Breast epithelium (tissue), 4 donors: ENCODE data around the gene INTS14. TPM values are rescaled to one million over a fixed set of nuclear protein-coding genes. Genes with fewer than 3 reads are reported as not detected.
"Not testable (repeated sequence)": the region's sequence is repeated elsewhere in the genome, so short reads cannot be mapped to it uniquely, and the experiment has no call there.

ENCODE experiments used
- DNase-seq, 2 donors: peaks; one replicate each; pipeline ENCODE4 v3.0.0-alpha.2; 2019; ENCODE audit warnings: low spot score in 2 of 2
- H3K27ac ChIP-seq, 2 donors: fragments of 200-600 bp; sonication (generic) in 1 of 2; one replicate each; pipeline ENCODE4 v1.5.1; 2016 to 2019; ENCODE audit warnings: mild to moderate bottlenecking in 1 of 2
- H3K27me3 ChIP-seq, 2 donors: fragments of 200-600 bp; sonication (generic) in 1 of 2; one replicate each; pipeline versions ENCODE4 v1.5.1 to v1.6.0; 2017 to 2019; ENCODE audit warnings: control low read depth in 1 of 2, mild to moderate bottlenecking in 1 of 2
- H3K36me3 ChIP-seq: fragments of 200-600 bp; one replicate; pipeline ENCODE4 v1.5.1; 2019
- H3K4me1 ChIP-seq, 2 donors: fragments of 200-600 bp; sonication (generic); one replicate each; pipeline ENCODE4 v1.5.1; 2016 to 2019; ENCODE audit warnings: control low read depth in 1 of 2
- H3K4me3 ChIP-seq, 3 donors: fragments of 200-600 bp; sonication (generic); 1 replicate in 2 of 3; 2 replicates in 1 of 3; pipeline ENCODE4 v1.5.1; 2016 to 2019; ENCODE audit warnings: mild to moderate bottlenecking in 3 of 3, moderate library complexity in 2 of 3
- H3K9me3 ChIP-seq, 2 donors: fragments of 200-600 bp; sonication (generic) in 1 of 2; one replicate each; pipeline ENCODE4 v1.5.1; 2016 to 2019; ENCODE audit warnings: control low read depth in 1 of 2
- POLR2A ChIP-seq: fragments of 450-650 bp; IDR thresholded peaks from one replicate; pipeline ENCODE4 v1.6.1; 2016; ENCODE audit warnings: antibody characterized with exemption, mild to moderate bottlenecking, moderate library complexity
- POLR2AphosphoS5 ChIP-seq, 3 donors: sonication (generic); formaldehyde crosslinking; IDR thresholded peaks; one replicate each; pipeline ENCODE4 v1.6.1; 2017; ENCODE audit warnings: antibody characterized with exemption in 3 of 3
- intact Hi-C: fragments of 100-400 bp; cut with DNase I; formaldehyde crosslinking; loops from one replicate; pipeline ENCODE4 v1.15.1; 2023; ENCODE audit warnings: low total_unique reads
- total RNA-seq, 3 donors: library from RNA; depleted of rRNA; stranded (reverse); fragments of >200 nt; gene quantifications; one replicate each; pipeline ENCODE4 v1.1.0, GENCODE V29; 2016
- TF ChIP-seq, protein P1 (sequence below), 3 donors: fragments of 450-650 bp; IDR thresholded peaks; one replicate each; pipeline ENCODE4 v1.5.1; 2016 to 2017; ENCODE audit warnings: antibody characterized with exemption in 3 of 3, mild to moderate bottlenecking in 3 of 3, moderate library complexity in 3 of 3

INTS14 gene
- total RNA-seq, 3 donors from 2014 or later = 34.6 to 54.3 (median 37.7) TPM

DNA sequence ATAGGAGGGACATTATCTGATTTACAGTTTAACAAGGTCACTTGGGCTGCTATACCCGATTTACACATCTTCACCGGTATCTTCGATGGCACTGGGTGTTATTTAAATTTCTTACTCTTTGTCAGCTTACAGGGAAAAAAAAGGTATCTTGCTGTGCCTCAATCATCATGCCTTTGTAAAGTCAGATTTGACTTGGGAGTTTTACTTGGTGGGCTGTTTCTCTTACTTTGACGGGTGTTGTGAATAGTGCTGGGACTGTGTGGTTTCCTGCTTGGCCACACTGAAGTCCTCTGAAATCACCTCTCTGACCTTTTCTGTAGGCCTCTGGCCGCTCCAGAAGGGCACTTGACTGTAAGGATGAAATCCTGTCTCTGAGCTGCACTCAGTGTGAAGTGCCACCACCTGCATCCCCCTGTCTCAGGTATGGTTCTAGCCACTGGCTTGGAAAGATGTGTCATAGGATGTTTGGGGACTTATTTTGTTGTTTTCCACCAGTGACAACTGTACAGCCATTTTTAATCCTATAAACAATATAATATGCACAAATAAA lies 7.7 kb upstream of the INTS14 start:
- intact Hi-C loops = no loop called here
- H3K27me3 ChIP-seq = no peaks in the 10 kb centered on the region
- no peaks in the 10 kb centered on the region for H3K4me1 ChIP-seq
- H3K36me3 ChIP-seq = no peaks in the 10 kb centered on the region
- DNase-seq = no peak
- no peaks in the 10 kb centered on the region for H3K9me3 ChIP-seq
- H3K4me3 ChIP-seq = no peak overlapping the region
- TF ChIP-seq POLR2A = no peak
- TF ChIP-seq, protein P1, sequence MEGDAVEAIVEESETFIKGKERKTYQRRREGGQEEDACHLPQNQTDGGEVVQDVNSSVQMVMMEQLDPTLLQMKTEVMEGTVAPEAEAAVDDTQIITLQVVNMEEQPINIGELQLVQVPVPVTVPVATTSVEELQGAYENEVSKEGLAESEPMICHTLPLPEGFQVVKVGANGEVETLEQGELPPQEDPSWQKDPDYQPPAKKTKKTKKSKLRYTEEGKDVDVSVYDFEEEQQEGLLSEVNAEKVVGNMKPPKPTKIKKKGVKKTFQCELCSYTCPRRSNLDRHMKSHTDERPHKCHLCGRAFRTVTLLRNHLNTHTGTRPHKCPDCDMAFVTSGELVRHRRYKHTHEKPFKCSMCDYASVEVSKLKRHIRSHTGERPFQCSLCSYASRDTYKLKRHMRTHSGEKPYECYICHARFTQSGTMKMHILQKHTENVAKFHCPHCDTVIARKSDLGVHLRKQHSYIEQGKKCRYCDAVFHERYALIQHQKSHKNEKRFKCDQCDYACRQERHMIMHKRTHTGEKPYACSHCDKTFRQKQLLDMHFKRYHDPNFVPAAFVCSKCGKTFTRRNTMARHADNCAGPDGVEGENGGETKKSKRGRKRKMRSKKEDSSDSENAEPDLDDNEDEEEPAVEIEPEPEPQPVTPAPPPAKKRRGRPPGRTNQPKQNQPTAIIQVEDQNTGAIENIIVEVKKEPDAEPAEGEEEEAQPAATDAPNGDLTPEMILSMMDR (IDR thresholded peaks at IDR 0.05) = no peak
- no peak overlapping the region for H3K27ac ChIP-seq

DNA sequence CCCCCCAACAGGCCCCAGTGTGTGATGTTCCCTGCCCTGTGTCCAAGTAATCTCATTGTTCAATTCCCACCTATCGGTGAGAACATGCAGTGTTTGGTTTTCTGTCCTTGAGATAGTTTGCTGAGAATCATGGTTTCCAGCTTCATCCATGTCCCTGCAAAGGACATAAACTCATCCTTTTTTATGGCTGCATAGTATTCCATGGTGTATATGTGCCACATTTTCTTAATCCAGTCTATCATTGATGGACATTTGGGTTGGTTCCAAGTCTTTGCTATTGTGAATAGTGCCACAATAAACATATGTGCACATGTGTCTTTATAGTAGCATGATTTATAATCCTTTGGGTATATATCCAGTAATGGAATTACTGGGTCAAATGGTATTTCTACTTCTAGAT lies 5.0 kb upstream of the INTS14 start:
- DNase-seq = not testable (repeated sequence)

DNA sequence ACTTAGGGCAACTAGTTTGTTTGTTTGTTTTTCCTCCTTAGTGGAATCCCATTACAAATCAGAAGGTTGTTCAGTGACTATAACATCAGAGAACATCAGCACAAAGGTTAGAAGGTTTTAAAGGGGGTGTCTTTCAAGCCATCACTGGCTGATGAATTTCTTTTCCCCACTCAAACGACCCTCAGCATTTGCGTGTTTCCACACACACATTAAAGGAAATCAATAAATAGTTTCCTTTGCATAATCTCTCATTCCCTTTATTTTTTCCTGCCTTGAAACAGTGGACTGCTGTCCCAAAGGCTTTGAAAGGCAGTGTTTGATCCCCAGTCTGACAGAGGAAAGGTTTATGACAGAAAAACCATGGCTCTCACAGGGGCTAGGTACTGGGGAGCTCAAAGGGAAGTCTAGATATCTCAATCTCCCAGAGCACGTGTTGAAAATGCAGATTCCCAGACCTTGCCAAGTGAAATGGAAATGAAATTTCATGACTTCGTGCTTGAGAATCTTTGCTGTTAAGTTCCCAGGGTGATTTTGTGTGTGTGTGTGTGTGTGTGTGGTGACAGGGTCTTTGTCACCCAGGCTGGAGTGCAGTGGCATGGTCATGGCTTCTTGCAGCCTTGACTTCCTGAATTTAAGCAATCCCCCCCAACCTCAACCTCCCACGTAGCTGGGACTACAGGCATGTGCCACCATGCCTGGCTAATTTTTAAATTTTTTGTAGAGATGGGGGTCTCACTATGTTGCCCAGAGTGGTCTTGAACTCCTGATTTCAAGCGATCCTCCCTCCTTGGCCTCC lies 2.2 kb upstream of the INTS14 start:
- intact Hi-C loops = no loop called here
- DNase-seq = no peak
- H3K27ac ChIP-seq = no peak overlapping the region
- H3K4me3 ChIP-seq = no peak overlapping the region
- no peaks in the 10 kb centered on the region for H3K27me3 ChIP-seq
- H3K4me1 ChIP-seq = peaks cover 0 to 4% of the 10 kb centered on the region in 2 donors
- TF ChIP-seq POLR2AphosphoS5 (IDR thresholded peaks at IDR 0.05) = no peak
- H3K9me3 ChIP-seq = no peaks in the 10 kb centered on the region
- no peaks in the 10 kb centered on the region for H3K36me3 ChIP-seq

More for the DNA sequence above, 5.0 kb upstream of the INTS14 start:
- H3K36me3 ChIP-seq, H3K27ac ChIP-seq, H3K4me1 ChIP-seq, H3K4me3 ChIP-seq, intact Hi-C loops, H3K9me3 ChIP-seq, H3K27me3 ChIP-seq: not testable (repeated sequence)

DNA sequence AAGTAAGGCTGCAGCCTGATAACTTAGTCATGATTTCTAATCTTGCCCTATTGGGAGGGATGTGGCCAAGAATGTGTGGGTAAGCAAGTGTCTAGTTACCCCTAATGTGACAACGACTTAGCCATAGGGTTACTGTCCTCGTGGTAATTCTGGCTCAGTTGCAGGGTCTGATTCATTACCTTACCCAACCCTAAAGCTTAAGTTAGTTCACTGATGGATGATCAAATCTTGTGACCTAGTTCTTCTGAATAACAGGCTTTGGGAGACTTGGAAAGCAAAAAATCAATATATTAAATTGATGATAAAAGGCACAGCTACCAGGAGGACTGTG lies 1.6 kb upstream of the INTS14 start:
- Histone ChIP-seq H3K4me1 (peaks cover 0 to 4% of the 10 kb centered on the region in 2 donors), H3K4me3 (no peak overlapping the region), H3K27ac (peak overlapping the region; percentile 97 to 98), H3K27me3 (no peaks in the 10 kb centered on the region), H3K9me3 (no peaks in the 10 kb centered on the region), H3K36me3 (no peaks in the 10 kb centered on the region)
- DNase-seq = no peak
- intact Hi-C loops = no loop called here
- TF ChIP-seq POLR2AphosphoS5 (IDR thresholded peaks at IDR 0.05) = no peak
- TF ChIP-seq POLR2A = no peak
- TF ChIP-seq, protein P1 (IDR thresholded peaks at IDR 0.05) = no peak

DNA sequence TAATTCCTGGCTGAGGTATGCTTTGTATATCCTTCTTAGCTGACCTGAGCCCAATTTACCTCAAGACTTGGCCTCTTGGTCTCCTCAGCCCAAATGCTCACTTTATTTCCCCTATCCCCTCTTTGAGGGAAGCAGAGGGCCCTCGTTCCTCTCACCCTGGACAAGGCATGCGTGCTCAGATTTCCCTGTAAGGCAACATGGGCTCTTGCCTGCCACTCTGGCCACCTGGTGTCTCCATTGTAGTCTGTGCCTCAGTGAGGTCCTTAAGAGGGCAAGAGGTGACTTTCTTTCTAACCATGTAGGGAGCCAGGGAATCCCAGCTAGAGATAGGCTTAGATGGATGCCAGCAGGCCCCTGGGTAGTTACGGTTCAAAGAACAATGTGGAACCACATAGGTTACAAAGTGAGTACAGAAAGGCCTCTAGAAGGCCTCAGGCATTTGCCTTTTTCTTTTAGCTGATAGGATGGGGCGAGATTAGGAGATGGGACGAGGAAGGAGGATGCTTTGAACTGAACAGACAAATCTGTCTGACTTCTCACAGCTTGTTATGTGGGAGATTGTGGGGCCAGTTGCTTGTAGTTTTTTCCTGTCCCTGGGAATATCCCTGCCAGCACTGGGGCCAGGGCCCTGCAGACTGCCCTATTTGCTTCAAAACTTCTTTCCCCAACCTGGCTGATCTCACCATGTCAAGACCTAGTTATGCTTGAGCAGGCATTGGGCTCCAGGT lies 1.1 kb upstream of the INTS14 start:
- Histone ChIP-seq H3K27me3 (no peaks in the 10 kb centered on the region), H3K9me3 (no peaks in the 10 kb centered on the region), H3K4me3 (peak overlapping the region; percentile 77 to 90 (median 79)), H3K27ac (peak overlapping the region; percentile 97 to 98), H3K4me1 (peaks cover 0 to 4% of the 10 kb centered on the region in 2 donors), H3K36me3 (no peaks in the 10 kb centered on the region)
- TF ChIP-seq, protein P1 (IDR thresholded peaks at IDR 0.05) = no peak
- TF ChIP-seq POLR2AphosphoS5 (IDR thresholded peaks at IDR 0.05) (no peak), POLR2A (no peak)
- DNase-seq = no peak
- intact Hi-C loops = no loop called here

DNA sequence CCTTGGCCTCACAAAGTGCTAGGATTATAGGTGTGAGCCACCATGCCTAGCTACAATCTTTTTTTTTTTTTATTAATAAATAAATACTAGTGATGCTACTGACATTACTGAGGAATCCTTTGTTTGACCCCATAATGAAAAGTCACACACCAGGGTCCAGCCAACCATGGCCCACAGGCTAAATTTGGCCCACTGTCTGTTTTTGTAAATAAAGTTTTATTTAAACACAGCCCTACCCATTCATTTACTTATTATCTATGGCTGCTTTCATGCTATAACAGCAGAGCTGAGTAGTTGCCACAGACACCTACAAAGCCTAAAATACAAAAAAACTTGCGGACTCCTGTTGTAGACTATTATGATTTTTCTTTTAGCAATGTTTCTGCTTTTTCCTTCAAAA lies 7.4 kb downstream of the INTS14 start:
- Histone ChIP-seq H3K9me3 (no peaks in the 10 kb centered on the region), H3K4me3 (no peak overlapping the region), H3K27ac (no peak overlapping the region), H3K27me3 (no peaks in the 10 kb centered on the region), H3K36me3 (no peaks in the 10 kb centered on the region), H3K4me1 (no peaks in the 10 kb centered on the region)
- TF ChIP-seq POLR2A (no peak), POLR2AphosphoS5 (IDR thresholded peaks at IDR 0.05) (no peak)
- TF ChIP-seq, protein P1 (IDR thresholded peaks at IDR 0.05) = no peak
- intact Hi-C loops = no loop called here
- DNase-seq = no peak
